ENCODE results near the gene MRPL51.

DNA sequence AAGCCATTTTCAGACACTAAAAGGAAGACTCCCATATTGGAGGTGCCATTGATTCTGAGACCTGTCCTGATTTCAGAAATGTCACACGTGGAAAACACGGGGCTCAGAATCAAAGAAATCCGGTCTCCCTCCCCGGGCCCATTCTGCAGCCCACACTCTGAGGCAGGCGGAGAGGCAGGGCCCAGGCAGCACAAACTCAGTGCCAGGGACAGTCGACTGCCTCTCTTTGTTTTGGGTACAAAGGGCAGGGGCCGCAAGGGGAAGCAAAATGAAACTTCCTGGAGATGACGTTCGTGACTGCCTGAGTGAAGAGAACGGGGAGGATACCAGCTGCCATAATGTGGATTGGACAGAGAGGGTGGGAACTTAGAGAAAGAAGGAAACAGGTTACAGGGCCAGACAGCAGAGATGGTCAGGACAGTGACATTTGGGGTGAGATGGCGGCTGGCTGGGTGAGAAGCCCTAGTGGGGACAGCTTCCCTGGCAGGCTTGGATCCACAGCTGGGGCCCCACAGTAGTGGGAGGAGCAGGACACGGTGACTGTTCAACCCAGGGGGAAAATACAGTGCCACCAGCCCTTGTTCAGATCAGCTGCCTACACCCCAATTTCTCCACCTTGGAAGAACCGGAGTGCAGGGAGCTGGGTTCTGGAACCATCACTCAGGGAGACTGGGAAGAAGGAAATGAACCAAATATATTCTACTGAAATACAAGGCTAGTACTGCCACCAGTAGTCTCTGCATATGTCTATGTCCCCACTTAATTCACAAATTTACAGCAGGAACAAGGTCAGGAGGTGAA lies 49.3 kb upstream of the MRPL51 start:
- TF ChIP-seq, protein P1, sequence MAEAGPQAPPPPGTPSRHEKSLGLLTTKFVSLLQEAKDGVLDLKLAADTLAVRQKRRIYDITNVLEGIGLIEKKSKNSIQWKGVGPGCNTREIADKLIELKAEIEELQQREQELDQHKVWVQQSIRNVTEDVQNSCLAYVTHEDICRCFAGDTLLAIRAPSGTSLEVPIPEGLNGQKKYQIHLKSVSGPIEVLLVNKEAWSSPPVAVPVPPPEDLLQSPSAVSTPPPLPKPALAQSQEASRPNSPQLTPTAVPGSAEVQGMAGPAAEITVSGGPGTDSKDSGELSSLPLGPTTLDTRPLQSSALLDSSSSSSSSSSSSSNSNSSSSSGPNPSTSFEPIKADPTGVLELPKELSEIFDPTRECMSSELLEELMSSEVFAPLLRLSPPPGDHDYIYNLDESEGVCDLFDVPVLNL (IDR thresholded peaks at IDR 0.05; ENCODE audit: low read depth, low read length), result no peak
- TF ChIP-seq CREB1 (IDR thresholded peaks at IDR 0.05; ENCODE audit: low read depth), result no peak

Measured in GM12878 (cell line).